ENCODE data around the gene ZNFX1.
"Not testable (repeated sequence)": the region's sequence is repeated elsewhere in the genome, so short reads cannot be mapped to it uniquely, and the experiment has no call there.

ZNFX1 gene

GRCh38 chr20:49248301-49248700 is 29.6 kb downstream of the ZNFX1 start:
- DNase-seq (ENCODE audit: low spot score): no peak

DNA sequence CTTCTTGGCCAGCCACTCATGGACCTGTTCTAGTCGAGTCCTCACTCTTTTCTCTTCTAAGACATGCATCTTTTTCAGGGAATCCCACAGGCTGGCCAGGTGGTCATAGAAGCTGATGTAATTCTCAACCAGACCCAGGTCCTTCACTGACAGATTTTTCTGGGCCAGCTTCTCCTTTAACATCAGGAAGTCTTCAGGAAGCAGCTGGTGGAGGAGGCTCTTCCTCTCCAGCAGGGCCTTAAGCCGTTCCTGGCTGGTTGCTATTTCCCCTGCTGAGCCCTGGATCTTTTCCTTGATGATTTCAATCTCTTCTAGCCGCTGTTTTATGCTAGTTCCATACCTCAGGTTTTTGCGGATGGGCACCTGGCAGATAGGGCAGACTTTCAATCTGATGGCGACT is 30.1 kb downstream of the ZNFX1 start:
- DNase-seq (ENCODE audit: low spot score): peak; percentile 69

DNA sequence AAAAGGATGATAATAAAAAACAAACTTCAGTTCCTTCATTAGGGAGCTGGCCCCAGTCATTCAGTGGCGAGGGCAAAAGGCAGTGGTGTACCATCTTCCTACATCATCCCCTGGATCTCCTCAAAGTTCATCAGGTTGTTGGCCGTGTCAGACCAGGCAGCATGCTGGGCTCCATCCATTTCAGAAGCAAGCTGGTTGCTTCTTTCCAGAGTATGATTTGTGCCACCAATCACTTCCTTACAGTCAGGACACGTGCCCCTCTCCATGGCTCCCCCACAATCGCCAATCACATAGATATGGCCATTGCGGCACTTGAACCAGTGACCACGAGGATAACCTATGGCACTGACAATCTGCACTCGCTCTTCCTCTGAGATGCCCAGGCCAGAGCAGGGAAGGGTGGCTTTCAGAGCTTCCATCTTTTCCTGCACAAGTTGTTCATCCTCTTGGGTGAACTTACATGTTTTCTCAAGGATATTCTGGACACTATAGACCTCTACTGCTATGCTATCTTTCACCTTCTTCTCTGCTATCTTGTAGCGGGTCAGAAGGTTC is 30.6 kb downstream of the ZNFX1 start:
- DNase-seq (ENCODE audit: low spot score): no peak

DNA sequence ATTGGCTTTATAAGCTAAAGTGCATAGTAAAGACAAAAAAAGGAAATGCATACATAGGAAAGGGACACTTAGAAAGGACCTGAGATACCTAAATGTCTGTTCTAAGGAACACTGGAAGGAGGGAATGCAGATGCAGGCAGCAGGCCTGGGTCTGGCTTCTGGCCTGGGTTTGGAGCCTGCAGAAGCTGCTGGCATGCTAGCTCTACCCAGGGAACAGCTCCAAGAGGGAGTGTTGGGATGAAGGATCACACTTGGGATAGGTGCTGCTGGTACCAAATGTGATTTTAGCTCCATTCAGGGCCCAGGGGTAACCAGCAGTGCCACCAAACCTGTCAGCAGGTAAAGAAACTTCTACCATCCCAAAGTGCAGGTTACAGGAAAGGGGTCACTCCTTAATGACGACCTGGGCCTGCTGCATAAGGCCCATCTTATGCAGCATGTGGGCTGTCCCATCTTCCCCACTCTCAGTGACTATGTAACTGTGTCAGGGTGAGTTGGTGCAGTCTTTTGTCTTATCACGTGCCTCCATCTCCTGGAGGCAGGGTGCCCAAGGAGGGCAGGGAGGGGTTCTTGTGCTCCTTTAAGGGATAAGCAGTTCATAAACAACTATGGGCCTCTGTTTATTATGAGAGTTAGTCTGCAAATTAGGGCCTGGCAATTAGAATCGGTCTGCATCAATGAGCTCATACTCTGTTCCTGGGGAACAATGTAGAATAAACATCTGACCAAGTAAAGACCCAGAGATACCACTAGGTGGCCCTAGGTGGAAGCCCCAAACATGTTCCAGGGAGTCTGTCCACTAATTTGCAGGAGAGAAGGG is 31.7 kb downstream of the ZNFX1 start:
- DNase-seq (ENCODE audit: low spot score): peak; percentile 50

GRCh38 chr20:49237531-49237930 is 40.3 kb downstream of the ZNFX1 start:
- DNase-seq (ENCODE audit: low spot score): no peak

DNA sequence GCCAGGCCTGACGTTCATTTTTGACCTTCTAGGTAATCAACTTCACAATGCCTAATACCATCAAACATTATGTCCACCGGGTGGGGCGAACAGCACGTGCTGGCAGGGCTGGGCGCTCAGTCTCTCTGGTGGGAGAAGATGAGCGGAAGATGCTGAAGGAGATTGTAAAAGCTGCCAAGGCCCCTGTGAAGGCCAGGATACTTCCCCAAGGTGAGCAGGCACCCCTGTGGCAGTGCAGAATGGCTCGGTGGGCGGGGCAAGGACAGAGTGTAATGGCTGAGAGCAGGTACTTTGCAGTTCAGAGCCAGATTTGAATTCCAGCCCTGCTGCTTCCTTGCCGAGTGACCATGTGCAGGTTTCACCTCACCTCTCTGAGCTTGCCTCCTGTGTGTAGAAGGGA is 41.6 kb downstream of the ZNFX1 start:
- no peak for DNase-seq (ENCODE audit: low spot score)

- no peak for DNase-seq (ENCODE audit: low spot score)
Measured at GRCh38 chr20:49234831-49235230, 43.0 kb downstream of the ZNFX1 start.

GRCh38 chr20:49233226-49233625 is 44.6 kb downstream of the ZNFX1 start:
- no peak for DNase-seq (ENCODE audit: low spot score)

DNA sequence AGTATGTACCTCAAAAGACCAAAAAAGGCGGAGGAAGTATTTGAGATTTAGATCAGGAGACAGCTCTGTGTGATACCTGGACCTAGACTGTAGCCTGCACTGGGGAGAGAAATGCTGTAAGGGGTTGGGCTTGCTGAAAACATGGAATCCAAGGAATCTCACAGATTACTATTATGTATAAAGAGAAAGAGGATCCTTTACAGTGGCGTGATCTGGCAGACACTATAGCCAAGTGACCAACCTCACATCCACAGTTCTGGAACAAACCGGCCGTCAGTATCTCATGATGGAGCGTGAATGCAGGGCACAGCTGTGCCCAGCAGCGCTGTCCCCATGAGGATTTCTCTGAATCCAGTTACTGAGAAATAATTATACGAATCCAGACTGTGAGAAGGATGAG is 46.4 kb downstream of the ZNFX1 start:
- no peak for DNase-seq (ENCODE audit: low spot score)

DNA sequence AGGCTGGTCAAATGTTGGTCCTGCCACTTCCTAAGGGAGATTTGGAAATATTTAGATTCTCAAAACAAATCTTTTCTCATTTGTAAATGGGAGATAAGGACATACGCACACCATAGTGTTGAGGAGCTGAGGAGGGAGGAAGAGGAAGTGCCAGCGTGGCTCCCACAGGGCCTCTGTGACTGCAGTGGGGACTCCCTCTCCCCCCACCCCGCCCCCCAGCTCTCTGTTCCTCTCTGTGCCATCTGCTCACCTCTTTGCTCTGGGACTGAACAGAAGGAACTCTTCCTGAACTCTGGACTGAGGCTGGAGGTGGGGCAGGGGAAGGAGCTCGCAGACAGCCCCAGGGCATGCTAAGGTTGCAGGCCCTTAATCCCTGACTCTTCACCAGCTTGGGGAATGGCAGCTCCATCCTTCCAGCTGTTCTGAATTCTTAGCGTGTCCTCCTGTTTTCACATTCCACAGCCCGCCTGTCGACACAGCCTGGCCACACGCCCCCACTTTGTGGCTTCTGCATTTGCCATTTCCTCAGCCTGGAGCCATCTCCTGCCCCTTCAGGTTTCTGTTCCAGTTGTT is 47.2 kb downstream of the ZNFX1 start:
- DNase-seq (ENCODE audit: low spot score): no peak

DNA sequence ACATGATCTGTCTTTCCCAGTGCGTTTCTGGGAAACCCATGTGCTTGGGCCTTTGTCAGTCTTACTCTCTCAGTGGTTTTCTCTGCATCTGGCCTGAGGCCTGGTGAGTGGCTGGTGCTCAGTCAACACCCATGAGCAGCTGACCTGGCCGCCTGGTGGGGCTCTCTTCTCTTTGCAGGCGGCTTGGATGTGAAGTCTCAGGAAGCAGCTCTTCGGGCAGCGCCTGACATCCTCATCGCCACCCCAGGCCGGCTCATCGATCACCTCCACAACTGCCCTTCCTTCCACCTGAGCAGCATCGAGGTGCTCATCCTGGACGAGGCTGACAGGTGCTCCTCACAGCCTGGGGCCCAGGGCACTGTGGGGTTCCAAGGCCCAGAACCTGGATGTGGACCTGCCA is 47.8 kb downstream of the ZNFX1 start:
- no peak for DNase-seq (ENCODE audit: low spot score)

GRCh38 chr20:49229381-49229780 is 48.5 kb downstream of the ZNFX1 start:
- DNase-seq (ENCODE audit: low spot score): no peak

DNA sequence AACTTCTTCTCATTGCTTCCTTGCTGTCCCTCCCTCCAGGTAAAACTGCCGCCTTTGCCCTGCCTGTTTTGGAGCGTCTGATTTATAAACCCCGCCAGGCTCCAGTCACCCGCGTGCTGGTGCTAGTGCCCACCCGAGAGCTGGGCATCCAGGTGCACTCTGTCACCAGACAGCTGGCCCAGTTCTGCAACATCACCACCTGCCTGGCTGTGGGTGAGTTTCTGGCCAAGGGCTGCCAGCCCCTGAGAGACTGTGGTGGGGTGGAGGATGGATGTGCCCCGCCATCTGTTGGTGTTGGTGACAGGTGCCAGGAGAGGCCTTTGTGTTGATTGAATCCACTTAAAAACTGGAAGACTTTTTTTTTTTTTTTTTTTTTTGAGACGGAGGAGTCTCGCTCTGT is 49.2 kb downstream of the ZNFX1 start:
- DNase-seq (ENCODE audit: low spot score): no peak

DNA sequence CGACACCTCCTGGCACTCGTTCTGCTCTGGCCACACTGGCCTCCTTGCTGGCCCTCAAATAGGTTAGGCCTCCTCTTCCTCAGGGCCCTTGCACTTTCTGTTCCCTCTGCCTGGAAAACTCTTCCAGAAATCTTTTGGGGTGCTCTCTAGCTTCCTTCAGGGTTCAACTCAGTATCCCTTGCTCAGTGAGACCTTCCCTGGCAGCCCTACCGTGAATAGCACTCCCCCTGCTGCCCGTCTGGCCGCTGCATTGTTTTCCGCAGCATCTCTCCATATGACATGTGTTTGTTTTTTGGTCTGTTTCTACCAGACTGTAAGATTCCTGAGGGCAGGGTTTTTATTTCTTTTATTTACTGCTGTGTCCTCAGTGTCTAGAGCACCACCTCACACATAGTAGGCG is 52.0 kb downstream of the ZNFX1 start:
- DNase-seq (ENCODE audit: low spot score): no peak

DNA sequence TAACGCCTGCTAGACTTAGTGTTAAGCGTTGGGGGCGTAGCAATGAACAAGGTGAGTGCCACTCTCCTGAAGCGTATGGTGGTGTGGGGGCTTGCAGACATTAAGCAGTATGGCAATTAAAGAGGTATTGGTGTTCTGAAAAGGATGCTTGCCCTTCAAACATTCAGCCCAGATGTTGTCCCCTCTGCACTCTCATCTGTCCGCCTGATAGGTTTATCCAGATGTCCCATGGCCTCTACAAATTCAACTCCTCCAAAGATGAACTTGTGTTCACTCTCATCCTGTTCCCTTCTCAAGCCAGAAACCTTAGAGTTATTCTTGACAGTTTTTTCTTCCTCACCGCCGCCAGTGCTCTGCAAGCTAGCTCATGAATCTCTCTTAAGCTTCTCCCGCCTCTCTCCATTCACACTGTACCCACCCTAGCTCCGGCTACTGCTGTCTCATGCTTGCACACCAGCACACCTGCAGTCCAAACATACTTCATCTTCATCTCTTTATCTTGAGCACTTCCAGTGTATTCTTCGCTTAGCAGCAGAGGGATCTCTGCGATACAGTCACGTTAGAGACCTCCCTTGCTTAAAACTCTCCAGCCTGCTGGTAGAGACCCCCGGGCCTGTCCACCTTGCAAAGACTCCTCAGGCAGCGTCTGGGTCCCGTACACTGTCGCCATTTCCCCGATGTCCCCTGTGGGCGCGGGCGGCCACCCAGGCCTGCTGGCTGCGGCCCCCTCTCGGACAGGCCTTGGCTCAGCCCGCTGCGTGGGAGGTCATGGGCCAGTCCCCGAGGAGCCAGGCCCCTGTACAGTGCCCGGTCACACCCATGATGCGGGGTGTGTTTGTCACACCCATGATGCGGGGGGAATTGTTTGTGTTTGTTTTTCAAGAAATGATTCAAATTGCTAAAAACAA is 57.7 kb downstream of the ZNFX1 start:
- DNase-seq (ENCODE audit: low spot score): peak; percentile 6

DNA sequence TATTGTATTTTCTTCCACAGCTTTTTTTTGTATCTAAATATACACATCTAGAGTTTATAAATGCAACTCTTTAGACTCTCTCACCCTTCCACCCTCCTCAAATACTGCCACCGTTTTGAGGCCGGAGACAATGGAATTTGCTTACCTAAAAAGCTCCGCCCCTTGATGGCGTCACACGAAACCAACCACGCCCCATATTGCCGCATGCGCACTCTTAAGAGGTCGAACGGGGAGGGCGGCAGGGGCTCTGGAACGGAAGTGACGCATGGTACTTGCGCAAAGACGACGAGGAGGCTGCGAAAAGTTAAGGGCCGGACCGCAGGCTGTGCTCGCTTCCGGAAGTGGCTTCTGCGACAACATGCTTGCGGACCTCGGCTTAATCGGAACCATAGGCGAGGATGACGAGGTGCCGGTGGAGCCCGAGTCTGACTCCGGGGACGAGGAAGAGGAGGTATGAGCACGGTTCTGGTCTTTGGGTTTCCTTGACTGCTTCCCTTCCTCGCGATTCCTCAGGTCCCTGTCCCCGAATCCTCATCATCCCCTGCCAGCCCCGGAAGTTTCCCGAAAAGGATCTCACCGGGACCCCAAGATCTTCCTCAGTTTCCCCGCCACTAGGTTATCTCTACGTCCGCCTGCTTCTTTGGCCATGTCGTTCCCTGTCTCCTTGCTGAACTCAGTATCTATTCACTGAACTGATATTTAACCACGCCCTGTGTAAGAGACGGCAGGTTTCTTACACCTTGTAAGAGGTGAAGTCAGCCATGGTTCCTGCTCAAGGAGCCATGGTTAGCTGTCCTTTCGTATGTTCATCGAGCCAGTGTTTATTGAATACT is 58.5 kb downstream of the ZNFX1 start, which contains the start of gene DDX27:
Gene DDX27 (plus strand): TSS at position 326 of the 833 bp plus-strand sequence. CDS start 33 bp downstream, at position 359.
- peak; percentile 98 for DNase-seq (ENCODE audit: low spot score)

DNA sequence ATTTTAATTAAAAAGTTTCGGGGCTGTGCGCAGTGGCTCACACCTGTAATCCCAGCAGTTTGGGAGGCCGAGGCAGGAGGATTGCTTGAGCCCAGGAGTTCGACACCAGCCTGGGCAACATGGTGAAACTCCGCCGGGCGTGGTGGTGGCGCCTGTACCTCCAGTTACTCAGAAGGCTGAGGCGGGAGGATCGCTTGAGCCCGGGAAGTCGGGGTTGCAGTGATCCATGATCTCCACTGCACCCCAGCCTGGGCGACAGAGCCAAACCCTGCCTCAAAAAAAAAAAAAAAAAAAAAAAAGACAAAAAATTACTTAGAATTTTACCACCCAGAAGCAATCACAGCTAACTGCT is 59.1 kb downstream of the ZNFX1 start:
- DNase-seq (ENCODE audit: low spot score): not testable (repeated sequence)

DNA sequence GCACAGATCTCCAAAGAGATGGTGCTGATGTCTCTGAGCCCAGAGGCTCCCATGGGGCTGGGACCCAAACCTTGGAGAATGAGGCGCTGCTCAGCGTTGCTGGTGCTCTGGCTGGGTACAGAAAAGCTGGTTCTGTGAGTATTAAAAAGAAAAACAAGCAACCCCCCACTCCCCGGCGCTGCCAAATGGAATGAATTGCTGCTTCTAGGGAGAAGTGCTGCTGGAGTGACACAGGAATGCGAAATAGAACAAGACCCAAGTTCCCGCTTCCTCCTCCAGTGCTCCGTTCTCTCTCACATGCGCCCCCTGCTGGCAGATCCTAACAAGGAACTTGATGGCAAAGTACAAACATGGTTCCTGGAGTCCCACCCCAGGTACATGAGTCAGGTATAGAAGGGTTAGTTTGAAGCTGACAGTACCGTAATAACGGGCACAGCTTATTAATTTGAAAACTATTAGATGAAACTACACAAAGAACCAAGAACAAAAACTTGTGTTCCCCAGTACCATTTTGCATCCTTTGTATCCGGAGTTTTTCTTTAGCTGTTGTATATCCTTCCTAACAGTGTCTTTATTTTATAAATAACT is 60.8 kb downstream of the ZNFX1 start:
- DNase-seq (ENCODE audit: low spot score): peak; percentile 88

DNA sequence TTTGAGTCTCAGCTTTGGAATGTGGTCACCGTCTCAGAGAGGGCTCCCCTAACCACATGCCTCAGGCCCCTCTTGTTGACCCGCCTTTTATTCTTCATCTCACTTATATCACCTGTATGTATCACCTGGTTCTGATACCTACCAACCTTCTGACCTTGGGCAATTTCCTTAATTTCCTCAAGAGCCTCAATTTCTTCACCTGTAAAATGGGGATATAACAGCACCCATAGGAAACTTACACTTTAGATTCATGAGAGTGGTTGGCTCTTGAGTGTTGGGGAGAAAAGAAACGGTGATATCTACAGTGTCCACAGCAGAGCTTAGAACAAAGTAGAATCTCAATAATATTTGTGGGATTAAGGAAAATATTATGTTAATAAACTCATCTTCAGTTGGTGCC is 62.6 kb downstream of the ZNFX1 start:
- DNase-seq (ENCODE audit: low spot score): no peak

GRCh38 chr20:49214571-49214970 is 63.3 kb downstream of the ZNFX1 start:
- DNase-seq (ENCODE audit: low spot score): no peak

DNA sequence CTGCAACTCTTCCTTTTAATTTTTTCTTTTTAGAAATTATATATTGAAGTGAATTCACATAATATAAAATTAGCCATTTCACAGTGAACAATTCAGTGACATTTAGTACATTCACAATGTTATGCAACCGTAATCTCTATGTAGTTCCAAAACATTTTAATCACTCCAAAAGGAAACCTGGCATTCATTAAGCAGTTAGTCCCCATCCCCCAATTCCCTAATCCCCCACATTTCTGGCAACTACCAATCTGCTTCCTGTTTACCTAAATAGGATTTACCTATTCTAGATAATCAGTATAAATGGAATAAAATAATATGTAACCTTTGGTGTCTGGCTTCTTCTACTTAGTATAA is 67.1 kb downstream of the ZNFX1 start:
- DNase-seq (ENCODE audit: low spot score): no peak

All from kidney capillary endothelial cell (primary cell).